ENCODE measurements around the gene RNF113B.

DNA sequence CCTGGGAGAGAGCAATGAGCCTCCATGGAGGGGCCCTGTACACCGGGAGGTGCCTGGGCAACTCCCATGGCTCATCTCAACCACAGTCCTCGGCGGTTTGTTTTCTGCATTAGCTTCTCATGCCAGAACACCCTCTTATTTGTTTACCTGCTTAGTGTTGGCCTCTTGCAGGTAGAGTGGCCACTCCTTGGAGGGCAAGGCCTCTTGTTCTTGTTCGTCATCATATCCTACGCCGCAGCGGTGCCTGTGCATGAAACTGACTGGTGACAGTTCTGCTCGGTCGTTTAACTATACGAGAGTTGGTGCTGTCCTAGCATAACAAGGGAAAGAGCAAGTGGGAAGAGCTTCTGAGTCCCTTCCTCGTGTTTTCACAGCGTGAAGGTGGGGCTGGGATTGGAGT, 40.5 kb upstream of the RNF113B start:
- TF ChIP-seq POLR2AphosphoS5 (IDR thresholded peaks at IDR 0.05), result no peak
- TF ChIP-seq, protein P1, sequence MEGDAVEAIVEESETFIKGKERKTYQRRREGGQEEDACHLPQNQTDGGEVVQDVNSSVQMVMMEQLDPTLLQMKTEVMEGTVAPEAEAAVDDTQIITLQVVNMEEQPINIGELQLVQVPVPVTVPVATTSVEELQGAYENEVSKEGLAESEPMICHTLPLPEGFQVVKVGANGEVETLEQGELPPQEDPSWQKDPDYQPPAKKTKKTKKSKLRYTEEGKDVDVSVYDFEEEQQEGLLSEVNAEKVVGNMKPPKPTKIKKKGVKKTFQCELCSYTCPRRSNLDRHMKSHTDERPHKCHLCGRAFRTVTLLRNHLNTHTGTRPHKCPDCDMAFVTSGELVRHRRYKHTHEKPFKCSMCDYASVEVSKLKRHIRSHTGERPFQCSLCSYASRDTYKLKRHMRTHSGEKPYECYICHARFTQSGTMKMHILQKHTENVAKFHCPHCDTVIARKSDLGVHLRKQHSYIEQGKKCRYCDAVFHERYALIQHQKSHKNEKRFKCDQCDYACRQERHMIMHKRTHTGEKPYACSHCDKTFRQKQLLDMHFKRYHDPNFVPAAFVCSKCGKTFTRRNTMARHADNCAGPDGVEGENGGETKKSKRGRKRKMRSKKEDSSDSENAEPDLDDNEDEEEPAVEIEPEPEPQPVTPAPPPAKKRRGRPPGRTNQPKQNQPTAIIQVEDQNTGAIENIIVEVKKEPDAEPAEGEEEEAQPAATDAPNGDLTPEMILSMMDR (IDR thresholded peaks at IDR 0.05), result no peak
- no peak for TF ChIP-seq EP300 (IDR thresholded peaks at IDR 0.05)

Data from esophagus muscularis mucosa (tissue), 4 donors.